HG03025 (cell line): ENCODE data around the gene SPACDR.
A peak's percentile ranks its signal among the peaks of the same experiment; 100 is the strongest.

Experiments used
- ATAC-seq: cut with Tn5 transposase; IDR thresholded peaks from one replicate; pipeline ENCODE4 v1.9.1; 2021; ENCODE audit warnings: mild to moderate bottlenecking, moderate library complexity; ENCODE audit not compliant: unreplicated experiment, low FRiP score

Gene SPACDR

GRCh38 chr7:100486111-100486636, 22.1 kb upstream of the SPACDR start:
- no peak for ATAC-seq

GRCh38 chr7:100485471-100485876, 21.4 kb upstream of the SPACDR start:
- ATAC-seq: no peak

GRCh38 chr7:100484673-100485045, 20.6 kb upstream of the SPACDR start:
- no peak for ATAC-seq

DNA sequence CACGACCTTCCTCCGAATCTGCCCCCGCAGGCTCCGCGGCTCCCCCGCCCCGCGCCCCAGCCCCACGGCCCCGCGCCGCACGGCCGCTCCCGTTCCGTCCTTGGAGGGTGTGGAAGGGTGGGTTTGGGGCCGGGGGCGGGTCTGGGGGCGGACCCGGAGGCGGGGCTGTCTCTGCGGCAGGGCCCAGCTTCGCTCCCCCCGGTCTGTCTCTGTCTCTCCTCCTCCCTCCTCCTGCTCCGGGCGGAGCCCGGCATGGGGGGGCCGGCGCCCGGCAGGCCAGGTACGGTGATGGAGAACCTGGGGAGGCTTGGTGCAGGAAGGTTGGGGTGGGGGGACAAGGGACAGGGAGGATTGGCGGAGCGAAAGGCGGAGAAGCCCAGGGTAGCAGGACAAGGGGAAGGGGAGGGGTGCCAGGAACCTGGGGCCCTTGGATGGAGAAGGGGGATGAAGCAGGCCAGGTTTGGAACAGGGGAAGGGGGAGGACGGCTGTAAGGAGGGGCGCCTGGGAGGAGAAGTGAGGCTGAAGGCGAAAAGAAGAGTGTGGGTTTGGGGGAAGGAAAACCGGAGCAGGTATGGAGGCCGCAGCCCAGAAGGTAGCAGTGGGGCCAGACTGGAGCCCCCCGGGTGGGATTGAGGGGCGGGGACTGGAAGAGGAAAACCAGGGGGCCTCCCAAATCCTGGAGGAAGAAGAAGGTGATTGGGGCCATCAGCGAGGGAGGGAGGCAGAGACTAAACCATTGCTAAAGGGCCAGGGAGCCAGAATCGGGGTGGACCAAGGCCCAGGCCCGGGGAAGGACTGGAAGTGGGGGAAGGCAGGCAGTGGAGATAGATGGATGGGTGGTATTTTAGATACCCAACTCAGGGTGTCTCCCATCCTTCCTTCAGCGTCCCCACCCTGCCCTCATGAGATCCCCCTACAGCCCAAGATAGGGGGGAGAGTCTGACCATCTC, 19.9 kb upstream of the SPACDR start, which contains the start of gene NYAP1:
NYAP1 (plus strand) TSS at position 206 of the 951 bp plus-strand sequence. CDS start 1,385 bp downstream, outside the sequence.
- no peak for ATAC-seq

- ATAC-seq: no peak
These were observed 19.1 kb upstream of the SPACDR start for GRCh38 chr7:100483090-100483721.

GRCh38 chr7:100482728-100483089, 18.6 kb upstream of the SPACDR start:
- ATAC-seq: no peak

DNA sequence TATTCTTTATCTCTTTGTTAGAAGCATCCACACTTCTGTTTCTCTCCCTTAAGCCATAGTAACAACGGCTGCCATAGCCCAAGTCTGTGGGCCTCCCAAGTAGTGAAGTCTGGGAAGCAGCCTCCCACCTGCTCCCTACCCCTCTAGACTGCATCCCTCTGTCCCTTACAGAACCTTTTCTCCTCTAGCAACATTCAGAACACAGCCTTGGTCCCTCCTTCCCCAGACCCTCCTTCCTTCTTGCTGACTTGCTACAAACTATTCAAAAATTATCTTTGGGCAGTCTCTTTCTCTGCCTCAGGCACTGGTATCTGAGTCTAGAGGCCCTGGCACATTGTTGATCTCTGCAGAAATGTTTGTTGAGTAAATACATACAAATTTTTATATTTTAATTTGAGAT, 17.4 kb upstream of the SPACDR start:
- ATAC-seq: no peak

DNA sequence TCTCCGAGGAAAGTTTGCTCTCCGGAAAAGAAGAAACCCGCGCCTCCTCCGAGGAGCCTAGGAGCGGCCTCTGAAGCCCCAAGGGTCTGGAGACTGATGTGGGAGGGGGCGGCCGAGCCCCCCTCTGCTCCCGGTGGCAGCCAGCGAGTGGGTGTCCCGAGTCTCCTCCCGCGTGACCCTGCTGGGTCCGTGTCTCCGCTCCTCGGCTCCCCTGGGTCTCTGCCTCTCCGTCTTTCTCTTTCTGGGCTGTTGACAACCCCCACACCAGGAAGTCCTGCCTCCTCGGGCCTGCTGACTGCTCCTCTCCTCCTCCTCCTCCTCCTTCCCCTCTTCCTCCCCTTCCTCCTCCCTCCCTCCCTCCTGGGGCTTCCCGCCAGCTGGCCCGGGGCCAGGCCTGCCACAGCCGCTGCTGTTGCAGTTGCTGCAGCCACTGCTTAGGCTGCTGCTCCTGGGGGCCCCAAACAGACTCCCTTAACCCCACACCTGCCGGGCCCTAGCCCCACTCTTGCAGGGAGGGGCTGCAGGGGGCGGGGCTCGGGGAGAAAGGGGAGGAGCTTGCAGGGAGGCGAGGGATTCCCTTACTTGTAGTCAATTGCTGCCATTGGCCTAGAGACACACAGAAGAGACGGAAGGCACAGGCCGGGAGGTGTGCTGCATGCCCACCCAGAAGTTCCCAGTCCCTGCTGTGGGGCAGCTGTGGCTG, 15.0 kb upstream of the SPACDR start, which contains the start of gene TSC22D4:
TSC22D4 (minus strand) TSS at position 257 of the 703 bp plus-strand sequence. CDS start 1,176 bp downstream, outside the sequence.
- peak; percentile 49 for ATAC-seq

- no peak for ATAC-seq
These were observed 13.8 kb upstream of the SPACDR start for GRCh38 chr7:100477871-100478267.

GRCh38 chr7:100476903-100477870, 13.1 kb upstream of the SPACDR start:
- ATAC-seq: no peak

GRCh38 chr7:100476101-100476780, 12.2 kb upstream of the SPACDR start:
- no peak for ATAC-seq

DNA sequence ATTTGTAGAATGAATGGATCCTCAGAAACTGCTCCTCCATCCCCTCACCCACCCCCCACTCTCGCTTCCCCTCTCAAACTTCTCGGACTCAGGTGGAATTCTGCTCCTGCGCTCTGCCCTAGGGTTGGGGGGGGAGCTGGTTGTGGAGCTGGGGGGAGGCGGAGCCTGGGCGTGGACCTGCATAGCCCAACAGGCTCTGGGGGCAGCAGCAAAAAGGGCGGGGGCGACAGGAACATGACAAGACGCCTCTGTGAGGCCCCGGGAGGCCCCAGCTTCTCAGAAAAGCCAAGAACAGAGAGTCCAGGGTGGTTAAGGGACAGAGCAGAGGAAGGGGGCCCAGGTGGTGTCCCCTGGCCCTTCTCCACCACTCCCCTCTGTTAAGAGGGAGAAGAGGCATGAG, 11.5 kb upstream of the SPACDR start:
- ATAC-seq: no peak

- ATAC-seq: no peak
These were observed 8.9 kb upstream of the SPACDR start for GRCh38 chr7:100472854-100473499.

DNA sequence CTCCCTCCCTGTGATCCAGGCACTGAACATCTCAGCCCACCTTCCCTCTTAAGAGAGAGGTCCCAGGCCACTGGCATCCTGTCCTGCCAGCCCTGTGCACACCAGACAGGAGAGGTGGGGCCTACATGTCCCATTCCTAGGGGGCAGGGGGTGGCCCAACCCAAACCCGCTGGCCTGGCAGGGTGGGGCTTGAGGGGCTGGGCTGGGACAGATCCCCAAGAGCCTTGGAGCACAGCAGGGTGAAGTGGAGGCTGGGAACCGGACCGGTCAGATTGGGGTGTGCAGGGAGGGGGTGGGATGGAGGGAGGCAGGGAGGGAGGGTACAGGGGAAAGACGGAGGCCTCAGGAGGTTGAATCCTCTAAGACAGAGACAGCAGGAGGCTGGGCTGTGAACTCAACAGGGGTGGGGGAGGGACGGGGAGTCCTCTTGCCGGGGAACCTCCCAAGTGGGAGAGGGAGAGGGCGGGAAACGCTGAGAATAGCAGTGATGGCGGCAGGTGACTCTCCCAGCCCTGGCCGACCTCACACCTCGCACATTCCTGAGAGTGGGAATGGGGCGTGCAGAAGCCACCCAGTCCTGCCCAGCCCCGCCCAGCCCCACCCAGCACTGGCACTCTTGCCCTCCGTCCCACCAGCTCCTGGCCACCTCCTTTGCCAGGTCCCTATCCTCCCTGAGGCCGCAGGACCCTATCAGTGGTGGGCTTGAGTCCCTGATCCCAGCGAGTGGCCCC, 8.2 kb upstream of the SPACDR start:
- no peak for ATAC-seq

- ATAC-seq: no peak
These were observed 7.0 kb upstream of the SPACDR start for GRCh38 chr7:100471021-100471420.

DNA sequence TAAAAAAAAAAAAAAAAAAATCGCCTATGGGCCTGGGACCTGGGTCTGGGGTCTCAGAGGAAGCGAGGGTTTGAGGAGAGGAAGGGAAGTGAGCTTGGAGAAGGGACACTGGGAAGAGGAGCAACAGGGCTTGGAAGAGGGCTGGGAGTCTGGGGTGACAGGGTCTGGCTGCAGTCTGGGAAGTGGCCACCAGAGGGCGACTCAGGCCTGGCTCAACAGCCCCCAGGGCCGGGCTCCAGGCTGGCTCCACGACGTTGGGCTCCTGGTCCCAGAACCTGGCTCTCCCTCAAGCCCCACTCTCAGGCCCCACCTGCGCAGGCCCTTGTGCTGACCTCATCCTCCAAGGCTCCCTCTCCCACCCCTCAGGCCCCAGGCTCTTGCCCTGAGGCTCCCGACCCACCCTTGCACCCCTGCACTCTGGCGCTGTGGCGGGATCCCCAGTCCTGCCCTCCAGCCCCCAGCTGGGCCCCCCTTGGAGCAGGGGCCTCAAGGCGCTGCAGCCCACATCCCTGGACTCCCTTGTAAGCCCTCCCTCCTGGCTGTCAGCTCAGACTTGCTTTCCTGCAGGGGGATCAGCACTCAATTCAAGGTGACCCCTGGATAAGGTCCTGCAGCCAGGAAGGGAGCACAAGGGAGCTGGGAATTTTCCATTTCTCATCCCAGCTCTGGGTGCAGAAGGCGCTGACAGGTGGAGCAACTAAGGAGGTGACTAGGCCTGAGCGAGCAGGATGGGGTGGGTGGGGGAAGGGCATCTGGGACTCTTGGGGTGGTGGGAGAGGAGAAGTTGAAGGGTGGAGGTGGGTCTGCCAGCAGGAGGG, 5.4 kb upstream of the SPACDR start:
- ATAC-seq: no peak
